BE2C (cell line): ENCODE data around the gene RPS18.
A peak's percentile ranks its signal among the peaks of the same experiment; 100 is the strongest.

ENCODE experiments used
- DNase-seq: peaks from one replicate; pipeline ENCODE4 v3.0.0-alpha.2; 2020
- H3K27me3 ChIP-seq: fragments of 250-450 bp; sonication (Bioruptor Pico); 2 replicates; pipeline ENCODE4 v1.5.1; 2020; ENCODE audit warnings: mild to moderate bottlenecking
- H3K36me3 ChIP-seq: fragments of 250-450 bp; sonication (Bioruptor Pico); 2 replicates; pipeline ENCODE4 v1.5.1; 2020; ENCODE audit warnings: mild to moderate bottlenecking
- H3K4me1 ChIP-seq: fragments of 250-450 bp; sonication (Bioruptor Pico); 2 replicates; pipeline ENCODE4 v1.5.1; 2020
- H3K4me3 ChIP-seq: 2 replicates; pipeline ENCODE4 v1.5.1; 2011; ENCODE audit warnings: low read depth, low read length
- H3K9me3 ChIP-seq: fragments of 250-450 bp; sonication (Bioruptor Pico); 2 replicates; pipeline ENCODE4 v1.5.1; 2020
- TF ChIP-seq, protein P1 (sequence below): IDR thresholded peaks from 2 replicates; pipeline ENCODE4 v1.5.1; 2012; ENCODE audit warnings: mild to moderate bottlenecking, low read depth, low read length

The RPS18 gene

DNA sequence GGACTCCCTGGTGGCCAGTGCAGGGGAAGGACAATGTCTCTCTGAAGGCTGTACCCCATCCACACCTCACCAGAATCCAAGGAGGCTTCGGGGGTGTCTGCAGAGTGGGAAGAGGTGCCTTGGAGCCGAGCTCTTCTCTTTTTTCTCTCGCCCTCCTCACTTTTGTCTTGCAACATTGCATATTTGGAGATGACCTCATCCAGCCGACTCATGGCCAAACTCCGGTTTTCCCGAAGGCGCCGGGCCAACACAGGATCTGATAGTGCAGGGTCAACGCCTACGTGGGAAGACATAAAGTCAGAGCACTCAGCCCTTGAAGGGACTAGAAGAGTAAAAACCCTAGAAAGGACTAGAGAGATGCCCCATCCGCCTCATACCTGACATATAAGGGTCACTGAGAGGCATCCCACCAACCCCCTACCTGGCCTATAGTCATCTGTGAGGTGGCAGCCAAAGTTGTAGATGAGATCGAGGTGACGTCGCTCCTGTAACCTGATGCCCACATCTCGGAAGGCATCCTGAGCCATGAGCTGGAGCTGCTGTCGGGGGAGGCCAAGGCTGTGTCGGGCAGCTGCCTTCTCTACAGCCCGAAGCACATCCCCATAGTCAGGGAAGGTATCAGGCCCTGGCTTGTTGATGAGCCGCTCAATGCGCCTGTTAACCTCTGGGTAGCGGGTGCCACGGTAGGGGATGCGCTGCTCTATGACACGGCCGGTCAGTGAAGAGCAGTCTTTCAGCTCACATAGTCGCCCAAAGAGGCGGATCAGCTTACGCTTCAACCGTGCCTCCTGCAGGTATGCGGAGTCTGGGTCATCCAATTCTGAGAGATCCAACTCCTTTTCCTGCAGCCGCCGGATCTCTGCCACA is 48.7 kb downstream of the RPS18 start:
- Histone ChIP-seq H3K27me3 (no peaks in the 10 kb centered on the region), H3K4me3 (no peak overlapping the region), H3K4me1 (no peaks in the 10 kb centered on the region), H3K9me3 (no peaks in the 10 kb centered on the region), H3K36me3 (peaks cover 30% of the 10 kb centered on the region)
- no peak for DNase-seq
- TF ChIP-seq, protein P1, sequence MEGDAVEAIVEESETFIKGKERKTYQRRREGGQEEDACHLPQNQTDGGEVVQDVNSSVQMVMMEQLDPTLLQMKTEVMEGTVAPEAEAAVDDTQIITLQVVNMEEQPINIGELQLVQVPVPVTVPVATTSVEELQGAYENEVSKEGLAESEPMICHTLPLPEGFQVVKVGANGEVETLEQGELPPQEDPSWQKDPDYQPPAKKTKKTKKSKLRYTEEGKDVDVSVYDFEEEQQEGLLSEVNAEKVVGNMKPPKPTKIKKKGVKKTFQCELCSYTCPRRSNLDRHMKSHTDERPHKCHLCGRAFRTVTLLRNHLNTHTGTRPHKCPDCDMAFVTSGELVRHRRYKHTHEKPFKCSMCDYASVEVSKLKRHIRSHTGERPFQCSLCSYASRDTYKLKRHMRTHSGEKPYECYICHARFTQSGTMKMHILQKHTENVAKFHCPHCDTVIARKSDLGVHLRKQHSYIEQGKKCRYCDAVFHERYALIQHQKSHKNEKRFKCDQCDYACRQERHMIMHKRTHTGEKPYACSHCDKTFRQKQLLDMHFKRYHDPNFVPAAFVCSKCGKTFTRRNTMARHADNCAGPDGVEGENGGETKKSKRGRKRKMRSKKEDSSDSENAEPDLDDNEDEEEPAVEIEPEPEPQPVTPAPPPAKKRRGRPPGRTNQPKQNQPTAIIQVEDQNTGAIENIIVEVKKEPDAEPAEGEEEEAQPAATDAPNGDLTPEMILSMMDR, result no peak

DNA sequence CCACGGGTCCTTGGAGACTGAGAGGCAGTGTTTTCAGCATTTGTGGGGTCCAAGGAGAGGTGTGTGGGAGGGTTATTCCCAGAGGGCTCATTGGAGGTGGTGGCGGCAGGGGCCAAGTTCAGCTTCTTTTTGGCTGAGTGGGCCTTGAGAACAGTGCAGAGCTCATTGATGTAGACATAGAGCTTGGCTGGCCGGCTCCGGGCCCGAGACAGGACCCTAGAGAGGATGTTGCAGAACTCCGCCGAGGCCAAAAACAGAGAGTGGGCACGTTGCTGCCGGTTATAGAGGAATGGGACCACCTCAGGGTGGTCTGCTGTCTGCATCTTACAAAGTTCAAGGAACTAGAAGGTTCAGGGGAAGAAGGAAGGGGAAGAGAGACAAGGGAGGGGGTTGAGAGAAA is 49.4 kb downstream of the RPS18 start:
- no peaks in the 10 kb centered on the region for H3K27me3 ChIP-seq
- no peak overlapping the region for H3K4me3 ChIP-seq
- TF ChIP-seq, protein P1, result no peak
- no peaks in the 10 kb centered on the region for H3K4me1 ChIP-seq
- H3K9me3 ChIP-seq, result no peaks in the 10 kb centered on the region
- DNase-seq, result no peak
- H3K36me3 ChIP-seq, result peaks cover 30% of the 10 kb centered on the region

DNA sequence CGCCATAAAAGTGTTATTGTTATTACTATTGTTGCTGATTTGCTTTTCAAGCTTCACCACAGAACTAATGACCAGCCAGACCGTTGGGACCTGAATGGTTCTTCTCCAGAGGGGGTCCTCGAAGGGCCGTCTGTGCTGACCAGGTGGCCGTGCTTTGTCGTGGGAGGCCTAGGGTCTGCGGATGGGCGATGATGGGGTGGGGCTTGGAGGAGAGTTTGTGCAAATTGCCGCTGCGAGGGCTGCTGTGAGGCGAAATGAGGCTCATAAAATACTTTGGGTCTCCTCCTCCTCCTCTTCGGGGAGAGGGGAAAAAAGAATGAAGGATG is 51.7 kb downstream of the RPS18 start:
- Histone ChIP-seq H3K4me1 (no peaks in the 10 kb centered on the region), H3K27me3 (no peaks in the 10 kb centered on the region), H3K9me3 (no peaks in the 10 kb centered on the region), H3K36me3 (peaks cover 29% of the 10 kb centered on the region), H3K4me3 (peak overlapping the region; percentile 86)
- no peak for DNase-seq
- TF ChIP-seq, protein P1, result no peak

DNA sequence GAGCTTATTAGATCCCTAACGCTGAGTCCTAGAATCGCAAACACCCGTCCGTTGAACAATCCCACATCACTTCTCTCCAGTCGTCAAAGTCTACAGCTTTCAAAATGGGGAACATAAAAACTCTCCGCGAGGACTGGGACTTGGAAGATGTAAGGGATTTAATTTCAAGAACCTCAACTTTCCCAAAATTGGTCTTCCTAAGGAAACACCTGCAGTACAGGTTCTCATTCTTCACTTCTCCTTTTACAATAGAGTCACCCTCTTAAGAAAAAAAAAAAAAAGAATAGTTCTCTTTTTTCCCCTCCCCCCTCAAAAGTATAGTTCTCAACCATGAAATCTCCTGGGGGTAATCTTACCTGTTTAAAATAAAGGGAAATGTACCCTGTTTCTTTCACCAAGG is 52.2 kb downstream of the RPS18 start:
- peak overlapping the region; percentile 86 for H3K4me3 ChIP-seq
- no peaks in the 10 kb centered on the region for H3K27me3 ChIP-seq
- TF ChIP-seq, protein P1, result no peak
- H3K36me3 ChIP-seq, result peaks cover 24% of the 10 kb centered on the region
- no peaks in the 10 kb centered on the region for H3K9me3 ChIP-seq
- H3K4me1 ChIP-seq, result no peaks in the 10 kb centered on the region
- no peak for DNase-seq
